Measurements from ENCODE around the gene DPF3.

- TF ChIP-seq CTCF (CRISPR knock-in tag; IDR thresholded peaks at IDR 0.05) (no peak), EP300 (IDR thresholded peaks at IDR 0.05; ENCODE audit: low read depth in 2 of 2, low read length in 2 of 2) (no peak), EP300 (CRISPR knock-in tag; IDR thresholded peaks at IDR 0.05; ENCODE audit: borderline replicate concordance) (no peak), ZNF335 (CRISPR knock-in tag; IDR thresholded peaks at IDR 0.05) (no peak), ZBTB10 (CRISPR knock-in tag; IDR thresholded peaks at IDR 0.05; ENCODE audit: borderline replicate concordance) (no peak), REST (IDR thresholded peaks at IDR 0.05; ENCODE audit: borderline replicate concordance in 1 of 2, low read depth in 1 of 2, low read length in 2 of 2) (no peak), EZH2 (conservative IDR thresholded peaks at IDR 0.05; ENCODE audit: low read depth, low read length) (no peak), CEBPZ (IDR thresholded peaks at IDR 0.05; ENCODE audit: low read length) (no peak), BCLAF1 (IDR thresholded peaks at IDR 0.05) (no peak)
Measured at GRCh38 chr14:72740504-72740961, 153.4 kb downstream of the DPF3 start.
